ENCODE data around the gene RAB17. TPM values are rescaled to one million over a fixed set of nuclear protein-coding genes. Genes with fewer than 3 reads are reported as not detected.

RAB17 gene
- total RNA-seq, 1 donor from 2014 or later = 49.9 TPM

DNA sequence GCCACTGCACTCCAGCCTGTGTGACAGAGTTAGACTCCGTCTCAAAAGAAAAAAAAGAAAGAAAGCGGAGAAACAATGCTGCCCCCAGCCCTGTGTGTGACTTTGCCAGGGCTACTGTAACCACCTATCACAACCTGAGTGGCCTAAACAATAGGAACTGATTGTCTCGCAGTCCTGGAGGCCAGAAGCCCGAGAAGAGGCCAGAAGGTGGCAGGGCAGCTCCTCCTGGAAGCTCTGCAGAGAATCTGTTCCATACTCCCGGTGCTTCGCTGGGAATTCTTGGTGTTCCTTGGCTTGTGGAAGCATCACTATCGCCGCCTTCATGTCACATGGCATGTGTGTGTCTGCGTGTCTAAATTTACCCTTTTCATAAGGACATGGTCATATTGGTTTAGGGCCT is 14.4 kb upstream of the RAB17 start:
- H3K9me3 Mint-ChIP-seq (ENCODE audit: low read depth) = no peaks in the 10 kb centered on the region
- peaks cover 16% of the 10 kb centered on the region for H3K4me1 Mint-ChIP-seq (ENCODE audit: low read depth)
- no peak overlapping the region for H3K4me3 Mint-ChIP-seq (ENCODE audit: low read depth)
- H3K27me3 Mint-ChIP-seq = peaks cover 46% of the 10 kb centered on the region
- no peak overlapping the region for H3K27ac Mint-ChIP-seq
- no peak for DNase-seq (ENCODE audit: low spot score, unreplicated experiment)
- H3K36me3 Mint-ChIP-seq (ENCODE audit: insufficient read depth) = no peaks in the 10 kb centered on the region
- TF ChIP-seq, protein P1, sequence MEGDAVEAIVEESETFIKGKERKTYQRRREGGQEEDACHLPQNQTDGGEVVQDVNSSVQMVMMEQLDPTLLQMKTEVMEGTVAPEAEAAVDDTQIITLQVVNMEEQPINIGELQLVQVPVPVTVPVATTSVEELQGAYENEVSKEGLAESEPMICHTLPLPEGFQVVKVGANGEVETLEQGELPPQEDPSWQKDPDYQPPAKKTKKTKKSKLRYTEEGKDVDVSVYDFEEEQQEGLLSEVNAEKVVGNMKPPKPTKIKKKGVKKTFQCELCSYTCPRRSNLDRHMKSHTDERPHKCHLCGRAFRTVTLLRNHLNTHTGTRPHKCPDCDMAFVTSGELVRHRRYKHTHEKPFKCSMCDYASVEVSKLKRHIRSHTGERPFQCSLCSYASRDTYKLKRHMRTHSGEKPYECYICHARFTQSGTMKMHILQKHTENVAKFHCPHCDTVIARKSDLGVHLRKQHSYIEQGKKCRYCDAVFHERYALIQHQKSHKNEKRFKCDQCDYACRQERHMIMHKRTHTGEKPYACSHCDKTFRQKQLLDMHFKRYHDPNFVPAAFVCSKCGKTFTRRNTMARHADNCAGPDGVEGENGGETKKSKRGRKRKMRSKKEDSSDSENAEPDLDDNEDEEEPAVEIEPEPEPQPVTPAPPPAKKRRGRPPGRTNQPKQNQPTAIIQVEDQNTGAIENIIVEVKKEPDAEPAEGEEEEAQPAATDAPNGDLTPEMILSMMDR (IDR thresholded peaks at IDR 0.05; ENCODE audit: unreplicated experiment) = peak; percentile 12

DNA sequence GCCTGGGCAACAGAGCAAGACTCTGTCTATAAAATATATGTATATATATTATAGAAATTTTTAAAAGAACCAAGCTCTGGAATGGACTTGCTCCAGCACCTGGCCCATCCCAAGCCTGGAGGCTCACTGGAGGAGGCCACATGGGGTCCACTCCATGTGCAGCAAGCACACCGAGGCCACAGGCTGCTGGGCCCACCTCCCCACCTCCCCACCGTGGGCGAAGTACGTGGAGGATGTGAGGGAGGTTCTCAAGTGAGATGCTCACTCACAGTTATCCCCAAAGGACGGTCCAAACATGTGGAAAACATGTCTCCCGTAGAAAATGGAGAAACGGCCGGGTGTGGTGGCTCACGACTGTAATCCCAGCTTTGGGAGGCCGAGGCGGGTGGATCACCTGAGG is 13.9 kb upstream of the RAB17 start:
- no peak overlapping the region for H3K27ac Mint-ChIP-seq
- DNase-seq (ENCODE audit: low spot score, unreplicated experiment) = no peak
- H3K36me3 Mint-ChIP-seq (ENCODE audit: insufficient read depth) = no peaks in the 10 kb centered on the region
- H3K4me3 Mint-ChIP-seq (ENCODE audit: low read depth) = no peak overlapping the region
- peaks cover 43% of the 10 kb centered on the region for H3K27me3 Mint-ChIP-seq
- H3K4me1 Mint-ChIP-seq (ENCODE audit: low read depth) = peaks cover 16% of the 10 kb centered on the region
- H3K9me3 Mint-ChIP-seq (ENCODE audit: low read depth) = no peaks in the 10 kb centered on the region
- TF ChIP-seq, protein P1 (IDR thresholded peaks at IDR 0.05; ENCODE audit: unreplicated experiment) = no peak

DNA sequence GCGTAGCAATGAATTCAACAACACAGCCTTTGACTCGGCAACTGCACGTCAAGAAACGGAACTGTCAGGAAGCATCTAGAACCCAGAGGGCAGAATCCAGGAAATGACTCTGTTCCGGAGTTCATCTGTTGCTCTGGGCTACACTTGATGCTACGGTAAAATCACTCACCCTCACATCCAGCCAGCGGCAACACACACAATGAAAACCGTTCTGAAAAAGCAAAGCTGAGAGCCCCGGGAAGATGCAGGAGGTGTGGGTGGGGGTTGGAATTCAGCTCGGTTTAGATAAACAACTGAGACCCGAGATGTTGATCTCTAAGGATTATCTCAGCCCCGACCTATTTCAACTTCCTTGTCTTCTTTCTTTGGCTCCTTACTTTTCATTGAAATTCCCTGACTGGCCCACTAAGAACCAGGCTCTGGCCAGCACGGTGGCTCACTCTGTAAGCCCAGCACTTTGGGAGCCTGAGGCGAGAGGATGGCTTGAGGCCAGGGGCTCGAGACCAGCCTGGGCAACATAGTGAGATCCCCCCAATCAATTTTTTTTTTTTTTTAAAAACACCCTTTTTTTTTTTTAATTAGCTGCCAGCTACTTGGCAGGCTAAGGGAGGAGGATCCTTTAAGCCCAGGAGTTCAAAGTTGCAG is 13.3 kb upstream of the RAB17 start:
- TF ChIP-seq, protein P1 (IDR thresholded peaks at IDR 0.05; ENCODE audit: unreplicated experiment) = no peak
- H3K9me3 Mint-ChIP-seq (ENCODE audit: low read depth) = no peaks in the 10 kb centered on the region
- H3K4me3 Mint-ChIP-seq (ENCODE audit: low read depth) = no peak overlapping the region
- no peak for DNase-seq (ENCODE audit: low spot score, unreplicated experiment)
- H3K36me3 Mint-ChIP-seq (ENCODE audit: insufficient read depth) = no peaks in the 10 kb centered on the region
- peak overlapping the region; percentile 62 for H3K27ac Mint-ChIP-seq
- peaks cover 41% of the 10 kb centered on the region for H3K27me3 Mint-ChIP-seq
- peaks cover 16% of the 10 kb centered on the region for H3K4me1 Mint-ChIP-seq (ENCODE audit: low read depth)

DNA sequence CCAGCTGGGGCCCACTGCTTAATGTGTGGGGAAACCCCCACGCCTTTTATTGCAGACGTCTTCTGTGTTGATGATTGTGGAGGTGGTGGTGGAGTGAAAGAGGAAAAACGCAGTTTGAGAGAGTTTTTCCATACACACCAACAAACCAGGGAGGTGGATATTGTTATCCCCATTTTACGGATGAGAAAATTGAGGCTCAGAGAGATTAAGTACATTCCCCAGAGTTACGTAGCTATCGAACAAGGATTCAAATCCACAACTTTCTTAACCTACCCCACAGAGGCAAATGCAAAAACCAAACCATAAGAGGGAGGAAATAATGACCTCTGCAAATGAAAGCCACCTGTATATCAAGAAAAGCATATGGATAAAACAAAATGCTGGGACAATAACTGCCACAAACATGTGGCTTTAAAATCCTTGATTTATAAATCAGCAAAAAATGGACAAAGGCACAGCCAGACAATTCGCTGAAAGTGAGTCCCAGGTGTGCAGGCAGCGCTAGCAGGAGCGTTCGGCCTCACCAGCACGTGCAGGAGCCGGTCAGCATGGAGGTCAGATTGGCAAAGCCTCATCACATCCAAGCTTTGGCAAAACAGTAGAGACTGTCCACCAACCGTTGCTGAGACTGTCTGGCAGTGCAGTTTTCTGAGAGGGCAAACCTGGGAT is 12.6 kb upstream of the RAB17 start:
- Mint-ChIP-seq H3K36me3 (ENCODE audit: insufficient read depth) (no peaks in the 10 kb centered on the region), H3K4me3 (ENCODE audit: low read depth) (no peak overlapping the region), H3K27me3 (peaks cover 46% of the 10 kb centered on the region), H3K27ac (peak overlapping the region; percentile 62), H3K9me3 (ENCODE audit: low read depth) (no peaks in the 10 kb centered on the region), H3K4me1 (ENCODE audit: low read depth) (peaks cover 16% of the 10 kb centered on the region)
- DNase-seq (ENCODE audit: low spot score, unreplicated experiment) = no peak
- TF ChIP-seq, protein P1 (IDR thresholded peaks at IDR 0.05; ENCODE audit: unreplicated experiment) = no peak

DNA sequence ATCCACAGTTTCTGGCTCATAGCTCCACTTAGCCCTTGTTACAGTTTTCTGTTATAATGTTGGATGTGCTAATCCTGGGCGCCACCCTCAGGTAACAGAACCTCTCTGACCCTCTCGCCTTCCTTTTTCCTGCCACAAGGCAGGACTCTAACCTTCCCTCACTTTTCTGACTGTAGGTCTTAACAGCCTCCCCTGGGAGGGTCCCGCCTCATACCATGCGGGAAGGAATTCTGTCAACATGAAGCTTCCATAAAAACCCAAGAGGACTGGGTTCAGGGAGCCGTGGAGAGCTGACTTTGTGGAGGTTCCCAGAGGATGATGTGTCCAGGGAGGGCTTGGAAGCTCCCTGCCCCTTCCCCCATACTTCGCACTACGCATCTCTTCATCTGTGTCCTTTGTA is 11.9 kb upstream of the RAB17 start:
- no peak for DNase-seq (ENCODE audit: low spot score, unreplicated experiment)
- Mint-ChIP-seq H3K27me3 (peaks cover 50% of the 10 kb centered on the region), H3K9me3 (ENCODE audit: low read depth) (no peaks in the 10 kb centered on the region), H3K27ac (no peak overlapping the region), H3K4me3 (ENCODE audit: low read depth) (no peak overlapping the region), H3K4me1 (ENCODE audit: low read depth) (peaks cover 16% of the 10 kb centered on the region), H3K36me3 (ENCODE audit: insufficient read depth) (no peaks in the 10 kb centered on the region)
- TF ChIP-seq, protein P1 (IDR thresholded peaks at IDR 0.05; ENCODE audit: unreplicated experiment) = no peak
